ENCODE results near the gene SLC2A2.

The SLC2A2 gene

GRCh38 chr3:171054231-171054630 is 27.7 kb upstream of the SLC2A2 start:
- intact Hi-C loops (cut with micrococcal nuclease) = no loop called here
- H3K9me3 Mint-ChIP-seq = no peaks in the 10 kb centered on the region

GRCh38 chr3:171049861-171050444 is 23.4 kb upstream of the SLC2A2 start:
- Mint-ChIP-seq H3K27ac (no peak overlapping the region), H3K4me3 (no peak overlapping the region), H3K9me3 (no peaks in the 10 kb centered on the region), H3K4me1 (ENCODE audit: low read depth) (no peaks in the 10 kb centered on the region), H3K36me3 (ENCODE audit: low read depth) (no peaks in the 10 kb centered on the region), H3K27me3 (no peaks in the 10 kb centered on the region)
- intact Hi-C loops (cut with micrococcal nuclease) = loop anchor here (1.0 to 10.0 kb wide), 2 partner anchors 135 to 516 kb away; no protein-coding TSS in a partner anchor

More at GRCh38 chr3:171054231-171054630, 27.7 kb upstream of the SLC2A2 start:
- H3K27me3 Mint-ChIP-seq = no peaks in the 10 kb centered on the region
- H3K4me3 Mint-ChIP-seq = no peak overlapping the region
- H3K27ac Mint-ChIP-seq = no peak overlapping the region
- H3K36me3 Mint-ChIP-seq (ENCODE audit: low read depth) = no peaks in the 10 kb centered on the region
- H3K4me1 Mint-ChIP-seq (ENCODE audit: low read depth) = no peaks in the 10 kb centered on the region

GRCh38 chr3:171046760-171047159 is 20.2 kb upstream of the SLC2A2 start:
- intact Hi-C loops (cut with micrococcal nuclease) = loop anchor here (10.0 kb wide), 1 partner anchor 138 kb away; no protein-coding TSS in a partner anchor
- Mint-ChIP-seq H3K36me3 (ENCODE audit: low read depth) (no peaks in the 10 kb centered on the region), H3K4me1 (ENCODE audit: low read depth) (no peaks in the 10 kb centered on the region), H3K9me3 (no peaks in the 10 kb centered on the region), H3K27me3 (no peaks in the 10 kb centered on the region), H3K27ac (no peak overlapping the region), H3K4me3 (no peak overlapping the region)

GRCh38 chr3:171044835-171045793 is 18.6 kb upstream of the SLC2A2 start:
- no peak overlapping the region for H3K27ac Mint-ChIP-seq
- H3K36me3 Mint-ChIP-seq (ENCODE audit: low read depth) = no peaks in the 10 kb centered on the region
- no peaks in the 10 kb centered on the region for H3K9me3 Mint-ChIP-seq
- H3K4me3 Mint-ChIP-seq = no peak overlapping the region
- H3K4me1 Mint-ChIP-seq (ENCODE audit: low read depth) = no peaks in the 10 kb centered on the region
- intact Hi-C loops (cut with micrococcal nuclease) = loop anchor here (10.0 kb wide), 1 partner anchor 140 kb away; no protein-coding TSS in a partner anchor
- no peaks in the 10 kb centered on the region for H3K27me3 Mint-ChIP-seq

GRCh38 chr3:171044384-171044783 is 17.9 kb upstream of the SLC2A2 start:
- no peaks in the 10 kb centered on the region for H3K27me3 Mint-ChIP-seq
- H3K4me1 Mint-ChIP-seq (ENCODE audit: low read depth) = no peaks in the 10 kb centered on the region
- intact Hi-C loops (cut with micrococcal nuclease) = loop anchor here (10.0 kb wide), 1 partner anchor 140 kb away; no protein-coding TSS in a partner anchor
- H3K9me3 Mint-ChIP-seq = no peaks in the 10 kb centered on the region
- H3K36me3 Mint-ChIP-seq (ENCODE audit: low read depth) = no peaks in the 10 kb centered on the region
- H3K4me3 Mint-ChIP-seq = no peak overlapping the region
- H3K27ac Mint-ChIP-seq = no peak overlapping the region

GRCh38 chr3:171039674-171040073 is 13.2 kb upstream of the SLC2A2 start:
- Mint-ChIP-seq H3K9me3 (no peaks in the 10 kb centered on the region), H3K4me1 (ENCODE audit: low read depth) (no peaks in the 10 kb centered on the region), H3K4me3 (no peak overlapping the region), H3K27me3 (no peaks in the 10 kb centered on the region), H3K27ac (no peak overlapping the region), H3K36me3 (ENCODE audit: low read depth) (no peaks in the 10 kb centered on the region)
- intact Hi-C loops (cut with micrococcal nuclease) = loop anchor here (10.0 kb wide), 1 partner anchor 145 kb away; no protein-coding TSS in a partner anchor

GRCh38 chr3:171038342-171038741 is 11.8 kb upstream of the SLC2A2 start:
- H3K9me3 Mint-ChIP-seq = no peaks in the 10 kb centered on the region
- H3K27me3 Mint-ChIP-seq = peaks cover 4% of the 10 kb centered on the region
- no peaks in the 10 kb centered on the region for H3K4me1 Mint-ChIP-seq (ENCODE audit: low read depth)
- no peak overlapping the region for H3K4me3 Mint-ChIP-seq
- no peaks in the 10 kb centered on the region for H3K36me3 Mint-ChIP-seq (ENCODE audit: low read depth)
- intact Hi-C loops (cut with micrococcal nuclease) = no loop called here
- no peak overlapping the region for H3K27ac Mint-ChIP-seq

- Mint-ChIP-seq H3K4me3 (no peak overlapping the region), H3K9me3 (no peaks in the 10 kb centered on the region), H3K27me3 (peaks cover 10% of the 10 kb centered on the region), H3K27ac (no peak overlapping the region), H3K36me3 (ENCODE audit: low read depth) (no peaks in the 10 kb centered on the region), H3K4me1 (ENCODE audit: low read depth) (no peaks in the 10 kb centered on the region)
- intact Hi-C loops (cut with micrococcal nuclease) = no loop called here
These were observed 2.3 kb upstream of the SLC2A2 start for GRCh38 chr3:171028779-171029232.

- no peaks in the 10 kb centered on the region for H3K9me3 Mint-ChIP-seq
- H3K27ac Mint-ChIP-seq = no peak overlapping the region
- no peaks in the 10 kb centered on the region for H3K36me3 Mint-ChIP-seq (ENCODE audit: low read depth)
- H3K27me3 Mint-ChIP-seq = peaks cover 9% of the 10 kb centered on the region
- intact Hi-C loops (cut with micrococcal nuclease) = no loop called here
- no peak overlapping the region for H3K4me3 Mint-ChIP-seq
- H3K4me1 Mint-ChIP-seq (ENCODE audit: low read depth) = no peaks in the 10 kb centered on the region
These were observed 1.7 kb upstream of the SLC2A2 start for GRCh38 chr3:171028025-171028778.

- Mint-ChIP-seq H3K9me3 (no peaks in the 10 kb centered on the region), H3K27ac (no peak overlapping the region), H3K36me3 (ENCODE audit: low read depth) (no peaks in the 10 kb centered on the region), H3K4me3 (no peak overlapping the region), H3K27me3 (peaks cover 9% of the 10 kb centered on the region), H3K4me1 (ENCODE audit: low read depth) (no peaks in the 10 kb centered on the region)
- intact Hi-C loops (cut with micrococcal nuclease) = no loop called here
These were observed 3.0 kb downstream of the SLC2A2 start for GRCh38 chr3:171023566-171023965.

- intact Hi-C loops (cut with micrococcal nuclease) = no loop called here
- Mint-ChIP-seq H3K36me3 (ENCODE audit: low read depth) (no peaks in the 10 kb centered on the region), H3K9me3 (no peaks in the 10 kb centered on the region), H3K4me3 (no peak overlapping the region), H3K4me1 (ENCODE audit: low read depth) (no peaks in the 10 kb centered on the region), H3K27ac (no peak overlapping the region), H3K27me3 (peaks cover 3% of the 10 kb centered on the region)
These were observed 5.1 kb downstream of the SLC2A2 start for GRCh38 chr3:171021377-171021776.

- no peak overlapping the region for H3K27ac Mint-ChIP-seq
- H3K27me3 Mint-ChIP-seq = no peaks in the 10 kb centered on the region
- H3K36me3 Mint-ChIP-seq (ENCODE audit: low read depth) = no peaks in the 10 kb centered on the region
- intact Hi-C loops (cut with micrococcal nuclease) = no loop called here
- no peaks in the 10 kb centered on the region for H3K9me3 Mint-ChIP-seq
- H3K4me1 Mint-ChIP-seq (ENCODE audit: low read depth) = no peaks in the 10 kb centered on the region
- H3K4me3 Mint-ChIP-seq = no peak overlapping the region
These were observed 8.2 kb downstream of the SLC2A2 start for GRCh38 chr3:171018156-171018935.
